IPS-18c (cell line): ENCODE data around the gene PDLIM5.
"Not testable (repeated sequence)": the region's sequence is repeated elsewhere in the genome, so short reads cannot be mapped to it uniquely, and the experiment has no call there.

Source experiments
- H3K4me3 ChIP-seq: 2 replicates; pipeline ENCODE4 v1.7.0; 2013; ENCODE audit warnings: low read depth, mild to moderate bottlenecking, low read length, moderate library complexity; ENCODE audit not compliant: insufficient read depth
- H3K9me3 ChIP-seq: one replicate; pipeline ENCODE4 v1.6.1; 2013; ENCODE audit warnings: mild to moderate bottlenecking, low read length, moderate library complexity; ENCODE audit not compliant: control insufficient read depth, insufficient read depth

PDLIM5 gene

DNA sequence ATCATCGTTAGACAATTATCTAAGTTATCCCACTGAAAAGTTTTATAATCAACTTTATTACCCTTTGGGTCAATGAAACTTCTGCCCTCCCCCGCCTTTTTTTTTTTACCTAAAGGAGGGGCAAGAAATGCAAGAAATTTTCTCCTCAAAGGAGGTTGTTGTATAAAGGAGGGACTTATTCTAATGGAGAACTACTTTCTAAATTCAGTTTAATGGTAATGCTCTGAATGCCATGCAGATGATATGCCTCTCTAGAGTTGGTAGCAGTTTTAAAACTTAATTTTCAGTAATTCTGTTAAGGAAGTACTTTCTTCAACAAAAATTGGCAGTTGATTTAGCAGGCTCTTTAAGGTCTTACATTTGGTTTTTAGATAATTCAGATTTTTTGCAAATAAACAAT lies 23.3 kb downstream of the PDLIM5 start:
- Histone ChIP-seq H3K4me3 (no peak overlapping the region), H3K9me3 (no peaks in the 10 kb centered on the region)

DNA sequence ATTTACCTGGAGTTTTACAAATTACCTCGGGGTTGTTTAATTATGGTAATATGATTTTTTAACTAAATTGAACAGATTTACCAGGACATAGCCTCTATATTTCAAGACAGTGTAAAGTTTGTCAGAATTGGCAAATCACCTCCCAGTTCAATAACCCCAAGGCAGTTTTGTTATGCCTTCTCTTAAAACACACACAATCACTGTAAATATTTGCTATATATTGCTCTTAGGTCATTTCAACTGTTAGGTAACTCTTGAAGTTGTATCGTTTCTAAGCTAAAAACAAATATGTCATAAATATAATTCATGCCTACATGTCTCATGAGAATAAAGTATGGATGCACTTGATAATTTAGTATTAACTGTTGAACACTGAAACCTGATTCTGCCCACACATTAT lies 24.1 kb downstream of the PDLIM5 start:
- Histone ChIP-seq H3K9me3 (no peaks in the 10 kb centered on the region), H3K4me3 (no peak overlapping the region)

- Histone ChIP-seq H3K4me3 (no peak overlapping the region), H3K9me3 (no peaks in the 10 kb centered on the region)
Observed at GRCh38 chr4:94477227-94477626, 25.5 kb downstream of the PDLIM5 start.

GRCh38 chr4:94478805-94479204 lies 27.1 kb downstream of the PDLIM5 start:
- H3K4me3 ChIP-seq, H3K9me3 ChIP-seq: not testable (repeated sequence)

DNA sequence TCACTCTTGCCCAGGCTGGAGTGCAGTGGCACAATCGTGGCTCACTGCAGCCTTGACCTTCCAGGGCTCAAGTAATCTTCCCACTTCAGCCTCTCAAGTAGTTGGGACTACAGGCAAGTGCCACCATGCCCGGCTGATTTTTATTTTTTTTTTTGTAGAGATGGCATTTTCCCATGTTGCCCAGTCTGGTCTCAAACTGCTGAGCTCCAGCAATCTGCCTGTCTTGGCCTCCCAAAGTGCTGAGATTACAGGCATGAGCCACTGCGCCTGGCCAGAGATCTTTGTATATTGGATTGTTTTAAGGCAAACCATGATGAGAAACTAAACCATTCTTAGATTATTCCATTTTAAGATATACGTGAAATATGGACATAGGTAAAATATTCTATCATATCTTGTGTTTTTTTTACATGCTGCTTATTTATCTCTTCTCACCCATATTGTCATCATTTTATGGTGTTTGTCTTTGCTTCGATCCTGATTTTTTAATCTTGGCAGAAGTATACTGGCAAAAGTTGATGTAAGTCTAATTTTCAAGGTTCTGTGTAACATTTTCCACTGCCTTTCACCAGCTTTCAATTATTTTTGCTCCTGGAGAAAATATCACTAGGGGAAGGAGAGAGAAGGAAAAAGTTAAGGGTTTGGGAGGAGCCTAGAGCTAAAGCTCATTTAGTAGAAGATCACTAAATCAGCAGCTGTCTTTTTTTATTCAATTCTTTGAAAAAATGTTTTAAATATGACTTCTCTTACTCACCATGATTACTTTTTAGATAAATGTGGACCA lies 27.8 kb downstream of the PDLIM5 start:
- Histone ChIP-seq H3K9me3 (no peaks in the 10 kb centered on the region), H3K4me3 (no peak overlapping the region)

- Histone ChIP-seq H3K4me3 (no peak overlapping the region), H3K9me3 (no peaks in the 10 kb centered on the region)
Observed at GRCh38 chr4:94480362-94480951, 28.7 kb downstream of the PDLIM5 start.

- Histone ChIP-seq H3K9me3 (no peaks in the 10 kb centered on the region), H3K4me3 (no peak overlapping the region)
Observed at GRCh38 chr4:94483895-94484294, 32.2 kb downstream of the PDLIM5 start.

- no peaks in the 10 kb centered on the region for H3K9me3 ChIP-seq
- no peak overlapping the region for H3K4me3 ChIP-seq
Observed at GRCh38 chr4:94484818-94485217, 33.1 kb downstream of the PDLIM5 start.

- no peak overlapping the region for H3K4me3 ChIP-seq
- no peaks in the 10 kb centered on the region for H3K9me3 ChIP-seq
Observed at GRCh38 chr4:94486372-94486801, 34.6 kb downstream of the PDLIM5 start.

GRCh38 chr4:94488670-94489069 lies 36.9 kb downstream of the PDLIM5 start:
- Histone ChIP-seq H3K9me3 (no peaks in the 10 kb centered on the region), H3K4me3 (no peak overlapping the region)

- no peak overlapping the region for H3K4me3 ChIP-seq
- H3K9me3 ChIP-seq, result no peaks in the 10 kb centered on the region
Observed at GRCh38 chr4:94489098-94489497, 37.4 kb downstream of the PDLIM5 start.

GRCh38 chr4:94490437-94490836 lies 38.7 kb downstream of the PDLIM5 start:
- no peaks in the 10 kb centered on the region for H3K9me3 ChIP-seq
- no peak overlapping the region for H3K4me3 ChIP-seq

GRCh38 chr4:94491322-94491721 lies 39.6 kb downstream of the PDLIM5 start:
- Histone ChIP-seq H3K9me3 (no peaks in the 10 kb centered on the region), H3K4me3 (no peak overlapping the region)

GRCh38 chr4:94495408-94495807 lies 43.7 kb downstream of the PDLIM5 start:
- no peak overlapping the region for H3K4me3 ChIP-seq
- H3K9me3 ChIP-seq, result no peaks in the 10 kb centered on the region

GRCh38 chr4:94497690-94498089 lies 45.9 kb downstream of the PDLIM5 start:
- Histone ChIP-seq H3K9me3 (no peaks in the 10 kb centered on the region), H3K4me3 (no peak overlapping the region)

GRCh38 chr4:94498502-94498901 lies 46.8 kb downstream of the PDLIM5 start:
- Histone ChIP-seq H3K4me3 (no peak overlapping the region), H3K9me3 (no peaks in the 10 kb centered on the region)

DNA sequence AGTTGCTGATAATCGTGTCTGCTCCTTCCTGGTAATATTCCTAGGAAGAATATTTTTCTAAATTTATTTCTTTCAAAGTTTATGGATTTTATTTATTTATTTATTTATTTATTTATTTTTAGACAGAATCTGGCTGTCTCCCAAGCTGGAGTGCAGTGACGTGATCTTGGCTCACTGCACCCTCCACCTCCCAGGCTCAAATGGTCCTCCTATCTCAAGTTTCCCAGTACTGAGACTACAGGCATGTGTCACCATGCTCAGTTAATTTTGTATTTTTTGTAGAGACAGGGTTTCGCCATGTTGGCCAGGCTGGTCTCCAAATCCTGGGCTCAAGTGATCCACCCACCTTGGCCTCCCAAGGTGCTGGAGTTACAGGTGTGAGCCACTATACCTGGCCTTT lies 48.9 kb downstream of the PDLIM5 start:
- no peaks in the 10 kb centered on the region for H3K9me3 ChIP-seq
- H3K4me3 ChIP-seq, result no peak overlapping the region

DNA sequence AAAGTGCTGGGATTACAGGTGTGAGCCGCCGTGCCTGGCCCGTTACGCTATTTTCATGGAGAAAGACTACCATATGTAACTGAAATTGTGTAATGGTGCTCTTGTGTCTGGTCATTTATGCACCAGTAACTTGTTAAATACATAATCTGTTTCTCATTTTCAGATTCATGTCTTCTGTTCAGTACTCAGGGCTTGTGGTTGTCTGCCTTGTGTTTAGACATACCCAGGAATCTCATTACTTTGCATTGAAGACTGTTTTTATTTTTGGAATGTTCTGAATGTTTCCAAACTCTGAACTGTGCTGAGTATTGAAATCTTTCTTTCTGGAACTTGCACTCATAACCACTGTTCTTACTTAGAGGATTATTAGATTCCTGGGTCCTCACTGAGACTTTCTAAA lies 52.8 kb downstream of the PDLIM5 start:
- H3K4me3 ChIP-seq, result no peak overlapping the region
- H3K9me3 ChIP-seq, result no peaks in the 10 kb centered on the region

GRCh38 chr4:94506822-94507221 lies 55.1 kb downstream of the PDLIM5 start:
- H3K9me3 ChIP-seq, result no peaks in the 10 kb centered on the region

More at GRCh38 chr4:94506822-94507221, 55.1 kb downstream of the PDLIM5 start:
- H3K4me3 ChIP-seq, result no peak overlapping the region
